Amygdala (tissue), 56 donors: Measurements from ENCODE around the gene WNT2.

Experiments used
- DNase-seq, 56 donors: peaks; one replicate each; lab custom pipeline; 2025; lab: John Stamatoyannopoulos, UW

WNT2 gene

DNA sequence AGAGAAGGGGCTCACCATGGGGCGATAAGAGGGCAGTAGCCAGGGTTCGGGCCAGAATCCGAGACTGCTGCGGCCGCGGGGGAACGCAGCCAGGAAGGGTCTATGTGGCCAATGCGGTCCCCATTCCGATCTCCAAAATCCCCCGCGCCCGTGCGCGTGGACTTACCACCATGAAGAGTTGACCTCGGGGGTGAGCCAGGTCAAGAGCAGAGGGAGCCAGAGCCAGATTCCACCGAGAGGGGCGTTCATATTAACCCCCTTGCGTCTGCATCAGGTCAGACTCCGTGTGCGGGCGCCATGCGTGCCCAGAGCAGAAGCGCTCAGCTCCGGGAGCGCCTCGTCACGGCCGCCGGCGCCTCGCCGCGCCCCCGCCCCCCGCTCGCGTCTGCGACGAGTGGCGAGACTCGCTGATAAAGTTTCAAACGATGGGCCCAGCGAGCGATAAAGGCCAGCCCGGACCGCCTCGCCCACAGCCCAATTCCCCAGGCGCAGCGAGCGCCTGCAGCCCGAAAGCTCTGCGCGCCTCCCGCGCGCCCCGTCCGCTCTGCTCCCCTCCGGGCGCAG, at the start of gene WNT2:
Gene WNT2 (minus strand): TSS at position 318 of the 564 bp plus-strand sequence. CDS start 69 bp downstream, at position 249.
- DNase-seq = peak in 1 of 56 donors; percentile 5

DNA sequence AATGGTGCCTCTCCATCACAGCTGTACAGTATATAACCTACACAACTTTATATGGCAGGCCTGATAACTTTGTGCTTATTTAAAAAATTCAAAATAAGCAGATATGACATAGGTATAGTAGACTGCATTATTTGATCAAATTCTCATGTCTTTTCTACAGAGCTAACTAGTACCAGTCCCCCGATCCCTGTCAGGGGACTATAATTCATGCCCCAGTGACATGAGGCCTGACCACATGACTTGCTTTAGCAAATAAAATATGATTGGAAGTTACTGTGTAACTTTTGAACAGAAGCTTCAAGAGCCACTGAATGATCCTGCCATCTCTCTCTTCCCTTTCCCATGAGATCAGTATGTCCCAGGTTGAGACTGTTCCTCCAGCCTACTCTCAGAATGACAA, 49.2 kb upstream of the WNT2 start:
- no peak for DNase-seq

DNA sequence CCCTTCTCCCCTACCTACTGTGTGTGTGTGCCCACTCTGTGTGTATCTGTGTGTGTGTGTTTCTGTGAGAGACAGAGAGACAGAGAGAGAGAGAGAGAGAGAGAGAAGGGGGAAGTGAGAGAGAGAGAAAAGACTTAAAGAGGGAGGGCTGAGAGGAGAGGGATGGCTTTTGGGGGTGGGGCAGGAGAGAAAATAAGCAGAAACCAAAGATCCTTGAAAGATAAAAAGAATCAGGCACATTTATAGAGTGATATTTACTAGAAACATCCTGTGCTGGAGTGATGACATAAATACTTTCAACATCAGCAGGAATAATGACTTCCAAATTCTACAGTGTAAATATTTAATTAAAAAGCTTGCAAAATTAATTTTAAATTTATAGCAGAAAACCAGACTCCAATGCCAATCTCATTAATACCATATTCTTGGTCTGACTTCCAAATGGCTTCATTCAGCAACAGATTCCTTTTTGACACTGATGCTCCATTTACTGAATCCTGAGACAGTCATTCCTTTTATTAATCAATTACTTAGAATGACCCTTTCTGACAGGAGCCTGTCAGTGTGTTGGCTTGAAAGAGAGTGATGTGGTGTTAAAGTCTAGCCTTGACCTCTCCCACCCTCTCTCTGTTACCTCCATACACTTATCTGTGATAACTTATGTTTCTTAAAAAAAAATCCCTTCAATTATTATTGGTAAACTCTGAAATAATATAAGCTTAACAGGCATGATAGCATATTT, 41.7 kb upstream of the WNT2 start:
- no peak for DNase-seq

DNA sequence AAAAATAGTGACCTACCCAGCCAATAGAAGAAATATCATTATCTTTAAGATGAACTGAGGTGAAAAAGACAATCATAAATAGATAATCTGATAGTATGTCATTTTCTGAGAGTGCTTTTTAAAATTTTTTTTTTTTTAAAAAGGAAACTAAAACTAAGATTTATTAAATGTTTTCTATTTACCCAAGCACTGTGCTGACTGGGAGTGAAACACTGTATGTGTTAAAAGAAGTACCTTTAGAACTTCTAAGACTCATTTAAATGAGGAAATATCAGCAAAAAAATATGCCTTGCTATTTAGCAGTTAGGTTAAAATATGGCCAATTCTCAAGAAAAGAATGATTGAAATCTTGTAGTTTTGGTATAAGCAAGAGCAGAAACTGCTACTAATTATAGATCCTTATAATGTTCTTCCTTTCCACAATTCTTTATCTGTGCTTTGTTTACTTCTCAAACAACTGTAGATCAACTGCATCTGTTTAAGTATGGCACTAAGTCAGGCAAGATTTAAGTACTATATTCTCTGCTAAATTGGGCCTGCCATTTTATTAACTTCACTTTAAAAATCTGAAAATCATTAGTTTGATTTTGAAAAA, 39.5 kb upstream of the WNT2 start:
- no peak for DNase-seq

DNA sequence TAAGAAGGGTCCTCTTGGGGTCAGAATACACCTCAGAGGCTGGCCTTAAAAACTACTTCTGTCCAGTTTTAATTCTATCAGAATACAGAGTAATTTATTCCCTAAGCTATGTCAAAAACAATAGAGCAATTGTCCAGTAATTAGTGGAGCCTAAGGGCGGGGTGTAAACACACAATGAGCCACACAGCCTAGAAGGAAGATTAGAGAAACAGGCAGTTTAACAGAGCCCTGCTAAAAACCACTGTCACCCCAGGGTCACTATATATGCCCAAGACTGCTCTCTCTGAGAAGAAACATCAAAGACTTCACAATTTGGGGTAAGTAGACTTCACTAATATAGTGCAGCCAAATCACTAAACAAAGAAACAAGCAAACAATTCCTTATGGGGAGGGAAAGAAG, 27.2 kb upstream of the WNT2 start:
- peak in 23 of 56 donors; percentile 1 to 61 (median 15) for DNase-seq

DNA sequence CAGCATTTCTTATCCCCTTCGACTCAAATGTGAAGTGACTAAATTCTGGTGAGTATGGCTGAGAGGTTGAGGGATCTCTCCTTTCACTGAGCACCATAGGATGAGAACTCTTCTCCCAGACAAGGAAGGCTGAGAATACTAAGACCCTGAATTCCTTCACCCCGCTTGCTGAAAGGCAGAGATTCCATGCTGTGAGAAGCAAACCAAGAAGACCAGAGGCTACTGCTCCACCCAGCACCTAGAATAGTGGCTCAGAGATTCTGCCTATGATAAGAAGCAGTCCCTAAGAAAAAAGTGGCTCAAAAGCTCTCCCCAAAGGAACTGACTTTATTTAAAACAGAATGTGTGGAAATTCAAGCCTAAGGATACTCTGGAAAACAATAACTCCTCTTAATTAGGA, 26.7 kb upstream of the WNT2 start:
- DNase-seq = peak in 2 of 56 donors; percentile 6 to 17

DNA sequence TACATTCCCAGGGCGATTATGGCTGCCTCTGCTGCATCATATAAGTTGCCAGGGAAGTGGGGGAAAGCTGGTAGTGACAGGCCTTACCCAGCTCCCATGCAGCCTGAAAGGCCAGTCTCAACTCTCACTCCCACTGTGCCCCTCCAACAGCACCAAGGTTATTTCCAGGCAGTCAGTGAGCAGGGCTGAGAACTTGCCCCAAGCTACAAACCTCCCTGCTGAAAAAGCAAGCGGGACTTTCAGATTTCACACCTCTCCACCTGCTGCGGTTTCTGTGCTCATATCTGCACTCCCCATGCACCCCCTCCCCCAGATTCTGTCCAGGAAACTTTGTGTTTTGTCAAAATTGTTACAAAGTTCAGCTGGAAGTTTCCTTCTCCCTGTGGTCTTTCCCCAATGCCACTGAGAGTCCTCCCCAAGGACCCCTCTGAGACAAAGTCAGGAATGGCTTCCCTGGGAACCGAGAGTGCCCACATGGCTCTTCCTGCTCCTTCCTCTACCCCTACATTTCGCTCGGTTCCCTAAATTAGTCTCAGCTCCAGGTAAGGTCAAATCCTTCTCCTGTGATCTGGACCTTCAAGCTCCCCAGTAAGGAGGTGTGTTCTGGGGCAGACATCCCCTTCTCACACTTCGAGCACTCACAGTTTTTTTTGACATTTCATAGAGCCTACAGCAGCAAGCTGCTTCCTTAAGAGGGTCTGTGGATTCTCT, 25.3 kb upstream of the WNT2 start:
- no peak for DNase-seq

DNA sequence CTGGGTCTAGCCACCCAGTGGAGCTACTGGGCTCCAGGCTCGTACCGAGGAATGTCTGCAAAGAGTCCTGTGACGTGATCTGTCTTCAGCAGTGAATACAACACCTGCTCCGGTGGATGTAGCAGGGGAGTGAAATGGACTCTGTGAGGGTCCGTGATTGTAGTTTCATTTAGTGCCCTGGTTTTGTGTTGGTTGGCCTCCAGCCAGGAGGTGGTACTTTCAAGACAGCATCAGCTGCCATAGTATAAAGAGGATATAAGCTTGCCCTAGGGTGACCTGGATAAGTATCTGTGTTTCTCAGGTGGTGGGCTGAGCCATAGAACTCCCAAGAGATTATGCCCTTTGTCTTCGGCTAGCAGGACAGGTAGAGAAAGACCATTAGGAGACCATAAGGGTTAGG, 24.6 kb upstream of the WNT2 start:
- DNase-seq = no peak

DNA sequence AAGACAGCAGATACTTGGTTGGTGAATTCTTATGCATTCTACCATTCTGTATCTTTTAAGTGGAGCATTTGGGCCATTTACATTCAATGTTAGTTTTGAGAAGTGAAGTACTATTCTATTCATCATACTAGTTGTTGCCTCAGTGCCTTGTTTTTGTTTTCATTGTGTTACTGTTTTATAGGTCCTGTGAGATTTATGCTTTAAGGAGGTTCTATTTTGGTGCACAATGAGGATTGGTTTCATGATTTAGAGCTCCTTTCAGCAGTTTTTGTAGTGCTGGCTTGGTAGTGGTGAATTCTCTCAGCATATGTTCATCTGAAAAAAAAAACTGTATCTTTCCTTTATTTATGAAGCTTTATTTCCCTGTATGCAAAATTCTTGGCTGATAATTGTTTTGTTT, 23.3 kb upstream of the WNT2 start:
- DNase-seq = no peak

DNA sequence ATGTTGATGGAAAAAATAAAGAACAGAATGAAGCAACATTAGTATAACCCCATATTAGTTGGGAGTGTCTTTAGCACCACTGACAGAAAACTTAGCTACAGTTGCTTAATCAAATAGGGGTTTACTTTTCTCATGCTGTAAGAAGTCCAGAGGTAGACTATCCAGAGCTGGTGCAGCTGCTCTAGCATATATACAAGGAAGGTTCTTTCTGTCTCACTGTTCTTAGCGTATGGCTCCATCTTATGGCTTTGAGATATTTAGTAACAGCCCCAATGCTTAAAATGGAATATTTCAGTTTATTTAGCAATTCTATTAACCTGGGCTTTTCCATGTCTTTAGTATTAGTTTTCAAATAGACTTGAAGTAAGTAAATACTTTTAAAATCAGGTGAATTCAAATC, 15.2 kb upstream of the WNT2 start:
- DNase-seq = no peak

DNA sequence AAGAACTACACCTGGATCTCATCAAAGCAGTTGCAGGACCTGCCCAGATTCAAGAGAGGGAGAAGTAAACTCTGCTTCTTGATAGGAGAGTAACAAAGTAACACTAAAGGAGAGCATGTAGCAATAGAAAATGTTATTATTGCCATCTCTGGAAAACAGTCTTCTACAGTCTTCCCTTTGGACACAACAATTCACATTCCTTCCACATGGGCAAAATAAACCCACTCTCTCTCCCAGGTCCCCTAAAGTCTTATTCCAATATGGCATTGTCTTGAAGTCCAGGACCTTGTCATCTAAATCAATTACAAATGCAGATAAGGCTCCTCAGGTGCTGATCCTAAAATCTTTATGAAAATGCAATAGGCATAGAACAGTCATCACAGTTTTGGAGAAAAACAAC, 10.3 kb upstream of the WNT2 start:
- DNase-seq = no peak

DNA sequence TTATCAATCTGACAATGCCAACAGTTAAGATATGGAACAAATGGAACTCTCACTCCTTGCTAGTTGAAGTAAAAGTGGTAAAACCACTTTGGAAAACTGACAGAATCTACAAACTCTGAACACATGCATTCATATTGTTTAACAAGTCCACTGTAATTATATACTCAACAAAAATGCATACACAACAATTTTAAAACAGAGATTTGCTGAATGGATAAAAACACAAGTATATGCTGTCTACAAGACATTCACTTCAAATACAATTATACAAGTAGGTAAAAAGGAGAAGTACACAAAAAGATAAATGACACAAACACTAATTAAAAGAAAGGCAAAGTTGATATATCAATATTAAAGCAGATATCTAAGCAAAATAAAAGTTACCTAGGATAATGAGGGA, 9.2 kb upstream of the WNT2 start:
- no peak for DNase-seq

DNA sequence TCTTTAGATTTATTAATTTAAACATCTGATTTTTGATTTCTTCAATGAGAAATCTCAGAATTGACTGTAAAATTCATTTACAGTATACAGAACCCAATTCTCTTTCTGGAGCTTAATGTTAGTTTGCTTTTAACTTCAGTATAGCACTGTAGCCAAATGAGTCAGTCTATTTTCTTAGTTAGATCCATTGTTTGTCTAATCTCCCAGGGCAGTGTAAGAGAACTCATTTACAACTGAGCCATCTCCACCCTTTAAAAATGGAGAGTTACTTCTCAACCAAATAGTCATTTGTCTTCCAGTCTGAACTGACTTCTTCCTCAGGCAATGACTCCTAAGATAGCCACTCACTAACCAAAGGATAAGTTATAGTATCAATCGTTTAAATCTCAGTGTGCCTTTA, 3.0 kb upstream of the WNT2 start:
- DNase-seq = no peak

DNA sequence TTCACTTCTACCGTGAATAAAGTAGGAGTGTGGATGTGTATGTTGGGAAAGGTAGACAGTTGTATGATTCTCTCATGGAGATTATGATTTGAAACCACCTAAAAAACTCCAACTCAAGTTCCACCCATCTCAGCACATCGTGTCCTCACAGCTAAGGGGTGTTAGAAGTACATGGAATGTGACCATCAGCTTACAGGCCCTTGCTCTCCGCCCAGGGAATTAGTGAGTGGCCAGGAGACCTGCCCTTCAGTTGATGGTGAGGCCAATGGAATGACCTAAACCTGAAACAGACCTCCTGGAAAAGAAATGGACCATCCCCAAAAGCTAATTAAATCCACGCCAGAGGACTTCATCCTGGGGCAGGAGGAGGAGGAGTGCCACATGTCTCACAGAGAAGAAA, 2.1 kb upstream of the WNT2 start:
- no peak for DNase-seq

DNA sequence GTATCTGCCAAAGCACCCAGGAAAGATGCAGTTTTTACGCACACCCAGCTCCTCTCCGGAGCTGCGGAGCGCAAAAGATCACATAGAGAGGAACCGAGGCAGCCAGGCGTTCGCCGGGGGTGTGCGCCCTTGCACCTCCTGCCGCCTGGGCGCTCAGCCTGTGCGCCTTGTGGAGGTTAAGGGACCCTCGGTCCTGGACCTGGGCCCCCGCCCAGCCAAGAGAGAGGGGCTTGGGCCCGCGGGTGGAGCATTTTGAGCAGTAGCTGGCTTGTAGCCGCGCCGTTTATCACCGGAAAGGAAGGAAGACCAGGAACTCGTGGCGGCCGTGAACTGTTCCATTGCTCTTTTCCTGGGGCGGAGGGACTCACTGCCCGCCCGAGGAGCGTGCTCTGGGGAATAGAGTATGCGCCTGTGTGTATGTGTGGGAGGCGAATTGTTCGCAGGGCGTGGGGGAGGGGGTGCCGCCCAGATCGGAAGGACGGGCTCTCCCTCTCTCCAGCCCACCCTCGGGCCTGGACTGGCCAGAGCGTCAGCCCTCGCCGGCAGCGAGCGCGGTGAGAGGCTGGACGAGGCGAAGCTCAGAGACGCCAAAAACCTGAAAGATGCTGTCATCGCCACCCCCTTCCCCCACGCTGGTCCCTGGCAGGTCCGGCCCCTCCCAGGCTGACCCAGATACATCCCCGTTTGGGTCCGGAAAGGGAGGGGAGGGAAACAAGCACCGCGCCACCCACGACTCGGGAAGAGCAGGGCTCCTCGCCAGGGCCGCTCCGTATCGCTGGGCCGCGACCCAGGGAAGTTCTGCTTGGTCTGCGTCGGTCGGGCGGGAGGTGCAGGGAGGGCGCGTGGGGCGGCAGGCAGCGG, 1.2 kb upstream of the WNT2 start:
- DNase-seq = peak in 5 of 56 donors; percentile 14 to 38 (median 20)

DNA sequence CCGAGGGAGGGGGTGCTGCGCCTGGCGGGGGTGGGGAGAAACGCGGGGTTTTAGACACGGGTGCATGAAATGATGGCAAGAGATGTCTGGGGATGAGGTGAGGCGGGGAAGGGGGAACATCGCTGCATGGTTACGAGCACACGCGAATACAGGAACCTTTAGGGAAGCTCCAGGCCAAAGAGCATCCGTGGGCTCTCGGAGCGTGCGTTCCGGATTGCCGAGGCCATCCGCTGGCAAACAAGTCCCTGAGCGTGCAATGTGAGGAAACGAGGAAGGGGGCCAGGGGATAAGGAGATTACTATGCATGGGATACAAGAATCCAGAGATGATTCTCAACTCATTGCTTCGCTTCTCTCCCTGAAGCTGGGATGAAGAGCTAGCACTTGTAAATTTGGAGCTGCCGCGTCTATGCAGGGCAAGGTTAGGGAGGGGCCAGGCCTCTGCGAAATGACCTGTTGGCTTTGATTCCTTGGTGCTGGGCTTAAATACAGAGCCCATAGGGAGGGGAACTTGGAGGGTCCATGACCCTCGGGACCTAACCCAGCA, 520 bp upstream of the WNT2 start:
- DNase-seq = no peak

DNA sequence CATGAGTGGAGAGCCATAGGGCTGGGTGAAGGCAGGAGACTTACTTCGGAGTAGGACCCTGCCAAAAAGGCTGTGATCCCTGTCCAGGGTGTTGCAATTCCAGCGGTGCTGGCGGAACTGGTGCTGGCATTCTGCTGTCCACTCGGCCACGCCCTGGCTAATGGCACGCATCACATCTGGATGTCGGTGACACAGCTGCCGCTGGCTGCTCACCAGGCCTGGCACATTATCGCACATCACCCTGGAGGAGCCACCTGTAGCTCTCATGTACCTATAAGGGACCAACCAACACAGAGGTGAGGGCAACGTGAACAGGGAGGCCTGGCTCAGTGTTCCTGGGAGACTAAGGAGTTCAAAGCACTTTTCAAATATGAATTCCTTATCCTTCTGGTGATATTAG, 2.3 kb downstream of the WNT2 start:
- DNase-seq = no peak

DNA sequence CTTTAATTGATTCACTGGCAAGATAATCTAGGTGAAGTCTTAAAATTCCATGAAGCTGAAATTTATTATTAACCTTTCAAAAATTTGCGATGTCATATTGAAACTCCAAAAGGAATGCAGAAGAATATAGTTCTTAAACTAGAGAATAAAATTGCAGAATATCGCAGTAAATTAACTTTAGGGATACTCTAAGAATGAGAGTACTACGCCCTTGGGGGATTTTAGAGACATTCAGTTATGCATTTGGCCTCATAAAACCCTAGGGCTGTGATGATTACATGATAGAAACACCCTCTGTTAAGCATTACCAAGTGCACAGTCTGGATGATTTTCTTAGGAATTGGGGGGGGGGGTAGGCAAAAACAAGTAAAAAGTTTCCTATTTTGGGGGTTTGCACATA, 3.7 kb downstream of the WNT2 start:
- DNase-seq = no peak

DNA sequence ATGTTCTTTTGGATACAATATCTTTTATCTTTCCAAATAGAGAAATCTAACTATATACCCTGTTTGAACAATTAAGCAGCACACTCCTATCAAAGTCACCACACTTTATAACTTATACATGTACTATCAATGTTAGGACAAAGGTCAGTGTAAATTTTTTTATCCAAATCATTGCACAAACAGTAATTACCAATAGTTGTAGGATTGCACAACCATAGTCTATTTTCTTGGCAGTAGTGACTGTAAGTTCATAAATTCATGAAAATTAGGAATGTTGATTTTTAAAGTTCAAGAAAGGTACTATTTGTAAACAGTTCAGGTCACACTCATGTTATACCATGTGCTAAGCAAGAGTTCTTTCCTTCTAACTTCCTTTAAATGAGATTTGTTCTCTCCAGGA, 9.3 kb downstream of the WNT2 start:
- DNase-seq = no peak
